Ascending aorta (tissue), 2 donors: ENCODE data around the gene SNX8. TPM values are rescaled to one million over a fixed set of nuclear protein-coding genes. Genes with fewer than 3 reads are reported as not detected.
A peak's percentile ranks its signal among the peaks of the same experiment; 100 is the strongest.
"Not testable (repeated sequence)": the region's sequence is repeated elsewhere in the genome, so short reads cannot be mapped to it uniquely, and the experiment has no call there.

ENCODE experiments used
- DNase-seq, 2 donors: peaks; one replicate each; pipeline ENCODE4 v3.0.0-alpha.2; 2019; ENCODE audit warnings: low spot score in 2 of 2
- H3K27ac ChIP-seq, 2 donors: fragments of 200-600 bp; sonication (generic); one replicate each; pipeline ENCODE4 v1.5.1; 2016 to 2017; ENCODE audit warnings: mild to moderate bottlenecking in 1 of 2
- H3K27me3 ChIP-seq: fragments of 200-600 bp; sonication (generic); one replicate; pipeline ENCODE4 v1.5.1; 2017
- H3K36me3 ChIP-seq, 2 donors: fragments of 200-600 bp; sonication (generic); one replicate each; pipeline ENCODE4 v1.5.1; 2016
- H3K4me1 ChIP-seq, 2 donors: fragments of 200-600 bp; sonication (generic); one replicate each; pipeline ENCODE4 v1.5.1; 2016 to 2017; ENCODE audit warnings: mild to moderate bottlenecking in 1 of 2
- H3K4me3 ChIP-seq, 2 donors: fragments of 200-600 bp; sonication (generic); one replicate each; pipeline ENCODE4 v1.5.1; 2016 to 2017; ENCODE audit warnings: mild to moderate bottlenecking in 1 of 2
- H3K9me3 ChIP-seq, 2 donors: fragments of 200-600 bp; sonication (generic); one replicate each; pipeline ENCODE4 v1.5.1; 2016
- CTCF ChIP-seq, 3 experiments: fragments of 200-600 bp in 2 of 3; fragments of 450-650 bp in 1 of 3; sonication (generic) in 2 of 3; IDR thresholded peaks; one replicate each; pipeline ENCODE4 v1.5.1; 2016 to 2019; ENCODE audit warnings: antibody characterized with exemption in 3 of 3, mild to moderate bottlenecking in 1 of 3, moderate library complexity in 1 of 3
- intact Hi-C: fragments of 100-400 bp; cut with DNase I; formaldehyde crosslinking; loops from one replicate; pipeline ENCODE4 v1.15.1; 2023
- total RNA-seq: library from RNA; depleted of rRNA; stranded (reverse); fragments of >200 nt; gene quantifications from one replicate; pipeline ENCODE4 v1.1.0, GENCODE V29; 2016

The SNX8 gene
- total RNA-seq, 1 donor from 2014 or later: 12.2 TPM

- H3K27ac ChIP-seq: no peak overlapping the region
Observed at GRCh38 chr7:2321020-2321419, 6.8 kb upstream of the SNX8 start.

GRCh38 chr7:2317556-2318293, 3.5 kb upstream of the SNX8 start:
- no peak overlapping the region for H3K4me3 ChIP-seq
- H3K9me3 ChIP-seq: no peaks in the 10 kb centered on the region
- no peaks in the 10 kb centered on the region for H3K36me3 ChIP-seq
- peaks cover 0 to 7% of the 10 kb centered on the region in 2 donors for H3K4me1 ChIP-seq
- DNase-seq: no peak
- H3K27ac ChIP-seq: no peak overlapping the region
- intact Hi-C loops: no loop called here
- H3K27me3 ChIP-seq: no peaks in the 10 kb centered on the region
- TF ChIP-seq CTCF (IDR thresholded peaks at IDR 0.05): no peak

More at GRCh38 chr7:2321020-2321419, 6.8 kb upstream of the SNX8 start:
- intact Hi-C loops: no loop called here
- Histone ChIP-seq H3K36me3 (no peaks in the 10 kb centered on the region), H3K4me3 (no peak overlapping the region), H3K4me1 (no peaks in the 10 kb centered on the region), H3K9me3 (no peaks in the 10 kb centered on the region), H3K27me3 (no peaks in the 10 kb centered on the region)
- no peak for TF ChIP-seq CTCF (IDR thresholded peaks at IDR 0.05)
- DNase-seq: no peak

GRCh38 chr7:2316578-2316977, 2.3 kb upstream of the SNX8 start:
- H3K4me3 ChIP-seq: no peak overlapping the region
- H3K27me3 ChIP-seq: no peaks in the 10 kb centered on the region
- intact Hi-C loops: no loop called here
- no peak overlapping the region for H3K27ac ChIP-seq
- TF ChIP-seq CTCF (IDR thresholded peaks at IDR 0.05): no peak
- H3K4me1 ChIP-seq: peaks cover 0 to 7% of the 10 kb centered on the region in 2 donors
- no peaks in the 10 kb centered on the region for H3K9me3 ChIP-seq
- no peak for DNase-seq
- H3K36me3 ChIP-seq: no peaks in the 10 kb centered on the region

- intact Hi-C loops: loop anchor here (2.0 kb wide), 1 partner anchor 87 kb away; the partner anchor contains the start of gene CHST12
- no peaks in the 10 kb centered on the region for H3K9me3 ChIP-seq
Observed at GRCh38 chr7:2315787-2316186, 1.5 kb upstream of the SNX8 start.

GRCh38 chr7:2314956-2315530, 802 bp upstream of the SNX8 start:
- not testable (repeated sequence) for H3K9me3 ChIP-seq

More at GRCh38 chr7:2315787-2316186, 1.5 kb upstream of the SNX8 start:
- no peaks in the 10 kb centered on the region for H3K36me3 ChIP-seq
- no peak overlapping the region for H3K4me3 ChIP-seq
- no peaks in the 10 kb centered on the region for H3K27me3 ChIP-seq
- H3K4me1 ChIP-seq: peaks cover 0 to 7% of the 10 kb centered on the region in 2 donors
- H3K27ac ChIP-seq: no peak overlapping the region
- DNase-seq: no peak
- no peak for TF ChIP-seq CTCF (IDR thresholded peaks at IDR 0.05)

More at GRCh38 chr7:2314956-2315530, 802 bp upstream of the SNX8 start:
- H3K36me3 ChIP-seq, DNase-seq, H3K27me3 ChIP-seq, H3K27ac ChIP-seq, H3K4me1 ChIP-seq: not testable (repeated sequence)
- H3K4me3 ChIP-seq: peak overlapping the region in 1 of 2 donors; percentile 93
- intact Hi-C loops: loop anchor here (1.0 to 5.0 kb wide), 3 partner anchors 39 to 88 kb away; partner anchors contain the start of genes CHST12, EIF3B, MRM2 and NUDT1
